Measurements from ENCODE around the gene SLC22A16.

SLC22A16 gene

DNA sequence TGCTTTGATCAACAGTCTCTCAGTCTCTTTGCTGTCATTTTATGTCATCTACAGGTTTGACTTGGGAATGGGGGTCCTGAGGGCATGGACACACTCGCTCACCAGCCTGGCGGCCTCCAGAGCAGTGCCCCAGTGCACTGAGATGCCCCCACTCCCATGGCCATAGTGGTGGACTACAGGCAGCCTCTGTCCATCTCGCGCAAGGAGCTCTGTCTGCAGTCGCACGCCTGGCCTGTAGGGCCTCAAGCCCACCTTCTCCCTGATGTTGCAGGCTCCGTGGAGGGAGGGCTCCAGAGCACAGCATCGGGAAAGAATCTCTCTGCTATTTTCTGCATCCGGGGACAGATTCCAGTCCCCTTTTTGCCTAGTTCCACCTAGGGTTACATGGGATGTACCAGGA is 83.7 kb downstream of the SLC22A16 start:
- H3K4me3 ChIP-seq (ENCODE audit: control insufficient read depth, low read depth, low read length), result no peak overlapping the region
- TF ChIP-seq, protein P1, sequence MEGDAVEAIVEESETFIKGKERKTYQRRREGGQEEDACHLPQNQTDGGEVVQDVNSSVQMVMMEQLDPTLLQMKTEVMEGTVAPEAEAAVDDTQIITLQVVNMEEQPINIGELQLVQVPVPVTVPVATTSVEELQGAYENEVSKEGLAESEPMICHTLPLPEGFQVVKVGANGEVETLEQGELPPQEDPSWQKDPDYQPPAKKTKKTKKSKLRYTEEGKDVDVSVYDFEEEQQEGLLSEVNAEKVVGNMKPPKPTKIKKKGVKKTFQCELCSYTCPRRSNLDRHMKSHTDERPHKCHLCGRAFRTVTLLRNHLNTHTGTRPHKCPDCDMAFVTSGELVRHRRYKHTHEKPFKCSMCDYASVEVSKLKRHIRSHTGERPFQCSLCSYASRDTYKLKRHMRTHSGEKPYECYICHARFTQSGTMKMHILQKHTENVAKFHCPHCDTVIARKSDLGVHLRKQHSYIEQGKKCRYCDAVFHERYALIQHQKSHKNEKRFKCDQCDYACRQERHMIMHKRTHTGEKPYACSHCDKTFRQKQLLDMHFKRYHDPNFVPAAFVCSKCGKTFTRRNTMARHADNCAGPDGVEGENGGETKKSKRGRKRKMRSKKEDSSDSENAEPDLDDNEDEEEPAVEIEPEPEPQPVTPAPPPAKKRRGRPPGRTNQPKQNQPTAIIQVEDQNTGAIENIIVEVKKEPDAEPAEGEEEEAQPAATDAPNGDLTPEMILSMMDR (IDR thresholded peaks at IDR 0.05; ENCODE audit: control insufficient read depth, insufficient read depth, low read depth, low read length, missing control alignments), result no peak
- DNase-seq (ENCODE audit: low read depth), result no peak

DNA sequence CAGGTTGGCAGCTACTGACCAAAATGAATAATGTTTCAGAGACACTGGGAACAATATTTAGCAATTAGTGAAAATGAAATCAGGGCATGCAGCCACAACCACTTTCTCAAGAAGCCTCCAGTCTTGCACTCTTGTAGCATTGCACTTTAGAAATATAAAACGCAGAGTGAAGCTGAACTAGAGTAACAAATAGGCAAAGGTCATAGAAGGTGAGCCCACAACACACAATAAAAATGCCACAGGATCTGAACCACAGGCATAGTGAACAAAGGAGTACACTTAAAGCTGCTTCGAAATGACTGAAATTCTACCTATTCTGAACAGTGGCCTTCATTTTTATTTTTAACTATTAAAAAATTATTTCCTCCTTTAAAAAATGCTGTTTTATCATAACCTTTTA is 86.0 kb downstream of the SLC22A16 start:
- DNase-seq (ENCODE audit: low read depth), result no peak
- H3K4me3 ChIP-seq (ENCODE audit: control insufficient read depth, low read depth, low read length), result no peak overlapping the region
- TF ChIP-seq, protein P1 (IDR thresholded peaks at IDR 0.05; ENCODE audit: control insufficient read depth, insufficient read depth, low read depth, low read length, missing control alignments), result no peak

DNA sequence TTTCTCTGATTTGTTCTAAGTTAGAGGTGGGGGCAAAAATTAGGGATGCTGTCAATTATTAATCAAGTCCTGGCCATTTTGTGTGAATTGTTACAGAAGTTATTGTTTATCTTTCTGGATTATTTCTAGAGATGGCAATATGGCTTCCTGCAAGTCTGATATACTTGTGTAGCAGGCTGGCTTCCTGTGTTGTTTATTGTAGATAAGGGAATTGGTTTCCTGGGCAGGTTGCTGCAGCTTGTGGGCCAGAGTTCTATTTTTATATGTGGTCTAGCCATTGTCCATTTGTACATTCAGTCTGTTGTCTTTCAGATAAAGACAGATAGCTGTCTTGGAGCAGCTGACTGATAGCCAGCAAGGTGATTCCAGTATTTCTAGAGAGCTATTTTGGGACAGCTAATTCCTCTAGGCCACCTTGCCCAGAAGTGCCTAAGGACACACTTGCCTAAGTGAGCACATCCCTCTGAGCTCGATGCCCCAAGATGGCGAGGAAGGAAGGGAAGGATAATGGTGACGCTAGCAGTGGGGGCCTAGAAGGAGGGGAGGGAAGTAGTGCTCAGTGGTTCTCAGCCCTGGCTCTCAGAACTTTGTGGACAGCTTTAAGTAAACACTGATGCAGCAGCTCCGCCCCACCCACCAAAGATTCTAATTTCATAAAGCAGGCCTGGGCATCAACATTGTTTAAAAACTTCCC is 86.6 kb downstream of the SLC22A16 start:
- DNase-seq (ENCODE audit: low read depth), result no peak
- TF ChIP-seq, protein P1 (IDR thresholded peaks at IDR 0.05; ENCODE audit: control insufficient read depth, insufficient read depth, low read depth, low read length, missing control alignments), result no peak
- no peak overlapping the region for H3K4me3 ChIP-seq (ENCODE audit: control insufficient read depth, low read depth, low read length)

DNA sequence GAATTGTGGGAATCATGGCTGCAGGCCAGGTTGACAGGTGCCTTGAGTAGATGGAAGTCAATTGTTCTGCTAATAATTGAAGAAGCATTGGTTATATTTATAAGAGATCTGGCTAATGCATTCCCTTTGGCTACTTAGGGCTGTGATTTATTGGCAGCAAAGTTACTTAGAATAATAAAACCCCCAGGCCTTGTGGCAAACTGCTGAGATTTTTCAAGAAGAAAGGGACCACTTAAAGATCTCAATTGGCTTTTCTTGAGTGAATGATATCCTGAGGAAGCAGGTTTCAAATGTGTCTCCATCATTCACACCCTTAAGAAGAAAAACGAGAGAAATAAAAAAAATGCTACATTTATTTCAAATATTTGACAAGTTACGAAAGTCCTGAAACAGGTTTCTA is 88.4 kb downstream of the SLC22A16 start:
- DNase-seq (ENCODE audit: low read depth), result no peak
- TF ChIP-seq, protein P1 (IDR thresholded peaks at IDR 0.05; ENCODE audit: control insufficient read depth, insufficient read depth, low read depth, low read length, missing control alignments), result no peak

DNA sequence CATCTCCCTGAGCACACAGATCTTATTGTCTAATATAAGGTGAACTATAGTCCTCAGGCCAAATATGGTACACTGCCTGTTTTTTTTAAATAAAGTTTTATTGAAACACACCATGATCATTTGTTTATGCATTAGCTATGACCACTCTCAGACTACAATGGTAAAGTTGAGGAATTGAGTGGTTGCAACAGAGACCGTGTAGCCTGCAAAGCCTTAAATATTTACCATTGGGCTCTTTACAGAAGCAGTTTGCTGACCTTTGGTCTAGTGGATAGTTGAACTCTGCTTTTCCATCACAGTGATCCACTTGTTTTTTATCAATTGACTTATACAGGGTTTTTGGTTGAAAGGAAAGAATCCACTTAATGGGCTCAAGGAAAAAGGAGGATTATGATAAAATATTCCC is 91.0 kb downstream of the SLC22A16 start:
- no peak for DNase-seq (ENCODE audit: low read depth)
- TF ChIP-seq, protein P1 (IDR thresholded peaks at IDR 0.05; ENCODE audit: control insufficient read depth, insufficient read depth, low read depth, low read length, missing control alignments), result no peak
- H3K4me3 ChIP-seq (ENCODE audit: control insufficient read depth, low read depth, low read length), result no peak overlapping the region

More for the DNA sequence above, 88.4 kb downstream of the SLC22A16 start:
- no peak overlapping the region for H3K4me3 ChIP-seq (ENCODE audit: control insufficient read depth, low read depth, low read length)

- no peak for DNase-seq (ENCODE audit: low read depth)
- TF ChIP-seq, protein P1 (IDR thresholded peaks at IDR 0.05; ENCODE audit: control insufficient read depth, insufficient read depth, low read depth, low read length, missing control alignments), result no peak
- H3K4me3 ChIP-seq (ENCODE audit: control insufficient read depth, low read depth, low read length), result no peak overlapping the region
Measured at GRCh38 chr6:110378552-110378951, 97.9 kb downstream of the SLC22A16 start.

Data from AG09309 (cell line).